Posterior cingulate gyrus (tissue), 11 donors: ENCODE measurements around the gene SMG6.
"Not testable (repeated sequence)": the region's sequence is repeated elsewhere in the genome, so short reads cannot be mapped to it uniquely, and the experiment has no call there.

Source experiments
- DNase-seq, 10 donors: peaks; one replicate each; pipeline versions ENCODE4 v3.0.0 to v3.0.0-alpha.2; 2020 to 2021; ENCODE audit warnings: mixed read lengths in 3 of 10
- intact Hi-C: fragments of 100-400 bp; cut with DNase I; formaldehyde crosslinking; loops from one replicate; pipeline ENCODE4 v1.15.1; 2023

The SMG6 gene

GRCh38 chr17:2264067-2264860 lies 39.3 kb downstream of the SMG6 start:
- DNase-seq, result no peak
- intact Hi-C loops, result no loop called here

DNA sequence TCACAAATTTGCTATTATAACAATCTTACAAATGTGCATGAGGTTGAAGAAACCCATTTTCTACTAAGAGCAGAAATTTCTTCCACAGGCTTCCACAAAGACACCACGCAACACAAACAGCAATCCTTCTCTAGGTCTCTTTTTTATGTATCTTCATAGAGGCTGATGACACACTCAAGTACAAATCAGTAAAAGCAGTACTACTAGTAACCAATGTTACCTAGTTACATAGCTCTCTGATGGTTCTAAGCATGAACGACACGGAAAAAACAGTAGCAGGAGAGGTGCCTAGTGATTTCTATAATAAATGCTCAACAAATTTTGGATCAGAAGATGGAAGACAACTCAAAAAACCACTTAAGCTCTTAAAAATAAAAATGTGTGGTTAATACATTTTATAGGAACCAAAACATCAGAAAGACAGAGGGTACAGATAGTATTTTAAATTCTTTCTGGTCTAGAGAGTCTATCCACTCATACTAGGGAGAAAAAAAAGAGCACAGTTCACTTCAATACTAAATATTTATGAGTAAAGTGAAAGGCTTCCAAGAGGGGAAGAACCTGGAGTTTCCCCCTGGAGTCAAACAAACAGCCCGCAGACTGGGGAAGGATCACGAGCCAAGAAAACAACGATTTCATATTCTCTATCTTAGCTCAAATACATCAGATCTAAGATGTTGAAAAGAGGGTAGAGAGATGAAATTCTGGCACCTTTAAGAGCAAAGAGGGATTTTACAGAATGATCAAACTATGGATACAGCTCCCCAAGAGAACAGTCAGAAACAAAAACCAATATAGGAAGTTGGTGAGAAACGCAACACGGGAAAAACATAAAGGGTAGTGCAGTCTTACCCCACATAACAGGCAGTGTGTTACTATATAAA lies 40.2 kb downstream of the SMG6 start:
- no peak for DNase-seq
- intact Hi-C loops, result no loop called here

- DNase-seq, result no peak
- intact Hi-C loops, result no loop called here
Measured at GRCh38 chr17:2262135-2262587, 41.4 kb downstream of the SMG6 start.

- intact Hi-C loops, result no loop called here
- DNase-seq, result peak in 1 of 10 donors; percentile 89
Measured at GRCh38 chr17:2259769-2260536, 43.6 kb downstream of the SMG6 start.

GRCh38 chr17:2258830-2259229 lies 44.8 kb downstream of the SMG6 start:
- DNase-seq, intact Hi-C loops: not testable (repeated sequence)

- intact Hi-C loops, result no loop called here
- no peak for DNase-seq
Measured at GRCh38 chr17:2253768-2254406, 49.7 kb downstream of the SMG6 start.

DNA sequence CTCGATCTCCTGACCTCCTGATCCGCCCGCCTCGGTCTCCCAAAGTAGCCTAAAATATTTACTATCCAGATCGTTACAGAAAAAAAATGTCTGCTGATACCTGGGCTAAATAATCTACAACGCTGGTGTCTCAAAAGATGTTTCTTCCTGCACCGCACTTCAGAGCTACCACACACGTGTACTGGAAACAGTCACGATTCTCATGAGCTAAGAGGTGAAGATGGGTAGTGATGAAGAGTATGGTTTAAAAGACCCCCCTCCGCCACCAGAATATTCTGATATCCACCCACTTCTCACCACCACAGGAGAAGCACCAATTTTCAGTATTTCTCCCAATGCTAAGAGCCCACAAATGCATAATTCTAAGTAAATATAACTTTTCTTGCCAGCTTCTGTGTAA lies 50.2 kb downstream of the SMG6 start:
- DNase-seq, result no peak

GRCh38 chr17:2251098-2251497 lies 52.5 kb downstream of the SMG6 start:
- intact Hi-C loops, result no loop called here
- no peak for DNase-seq

More for the DNA sequence above, 50.2 kb downstream of the SMG6 start:
- intact Hi-C loops, result no loop called here

- intact Hi-C loops, result no loop called here
- DNase-seq, result no peak
Measured at GRCh38 chr17:2250140-2251095, 53.2 kb downstream of the SMG6 start.

DNA sequence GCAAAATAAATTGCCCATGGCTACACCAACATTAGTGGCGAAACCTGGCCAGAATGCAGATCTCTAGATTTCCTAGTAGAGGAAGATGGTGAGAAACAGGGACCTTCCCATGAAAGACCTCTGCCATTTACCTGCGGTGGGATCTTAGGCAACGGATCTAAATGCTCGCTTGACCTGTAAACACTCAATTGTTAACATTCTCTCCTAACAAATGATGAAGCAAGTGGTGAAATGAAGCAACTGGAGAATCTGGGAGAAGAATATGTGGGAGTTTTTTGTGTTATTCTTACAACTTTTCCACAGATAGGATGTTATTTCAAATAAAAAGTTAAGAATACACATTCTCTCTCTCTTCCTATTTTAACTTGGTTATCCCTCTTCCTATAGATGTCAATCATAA lies 56.6 kb downstream of the SMG6 start:
- no peak for DNase-seq
- intact Hi-C loops, result no loop called here

DNA sequence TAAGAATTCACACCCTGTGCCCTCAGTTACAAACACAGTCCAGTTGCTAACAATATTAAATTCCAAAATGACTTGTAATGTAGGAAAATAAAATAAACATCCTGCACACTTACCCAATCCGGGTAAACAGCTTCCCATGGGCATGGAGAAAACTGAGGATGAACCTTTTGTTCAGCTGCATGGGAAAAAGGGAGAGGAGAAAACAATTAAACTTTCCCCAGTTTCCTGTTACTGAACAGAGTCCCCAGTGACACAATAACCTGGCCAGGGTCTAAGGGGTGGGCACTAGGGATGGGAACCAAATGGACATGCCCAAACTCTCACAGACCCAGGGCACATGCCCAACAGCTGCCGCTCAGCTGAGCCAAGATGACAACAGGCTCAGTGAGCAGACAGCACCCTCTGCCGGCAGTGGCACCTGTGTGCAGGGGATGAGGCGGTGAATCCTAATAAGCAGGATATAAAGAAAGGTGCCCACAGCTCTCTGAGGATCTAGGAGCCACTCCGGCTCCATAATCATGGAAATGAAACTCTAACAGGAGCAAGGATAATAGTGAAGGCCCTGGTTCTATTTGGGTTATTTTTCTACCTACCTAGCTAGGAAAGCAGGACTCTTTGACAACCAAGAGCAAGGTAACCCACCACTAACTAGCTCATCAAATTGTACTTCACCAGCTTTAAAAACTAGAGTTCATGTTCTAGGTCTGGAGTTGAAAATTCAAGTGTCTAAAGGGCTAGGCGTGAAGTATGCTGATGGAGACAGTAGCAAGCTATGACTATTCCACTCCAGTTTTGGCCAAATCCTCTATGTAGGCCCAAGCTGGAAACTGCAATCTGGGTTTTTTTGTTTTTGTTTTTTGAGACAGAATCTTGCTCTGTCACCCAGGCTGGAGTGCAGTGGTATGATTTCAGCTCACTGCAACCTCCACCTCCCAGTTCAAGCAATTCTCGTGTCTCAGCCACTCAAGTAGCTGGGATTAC lies 58.8 kb downstream of the SMG6 start:
- DNase-seq, result peak; percentile 54 to 98 (median 86)
- intact Hi-C loops, result loop anchor here (1.0 kb wide), 1 partner anchor 190 kb away; the partner anchor contains the start of gene HIC1

- intact Hi-C loops, result loop anchor here (1.0 kb wide), 1 partner anchor 189 kb away; the partner anchor contains the start of gene HIC1
- DNase-seq, result no peak
Measured at GRCh38 chr17:2243953-2244352, 59.6 kb downstream of the SMG6 start.

GRCh38 chr17:2241823-2242222 lies 61.8 kb downstream of the SMG6 start:
- no peak for DNase-seq
- intact Hi-C loops, result no loop called here

- DNase-seq, result no peak
- intact Hi-C loops, result no loop called here
Measured at GRCh38 chr17:2240541-2240940, 63.0 kb downstream of the SMG6 start.

GRCh38 chr17:2239882-2240430 lies 63.6 kb downstream of the SMG6 start:
- DNase-seq, result peak in 1 of 10 donors; percentile 31
- intact Hi-C loops, result loop anchor here (10.0 kb wide), 1 partner anchor 65 kb away; no protein-coding TSS in a partner anchor

- intact Hi-C loops, result loop anchor here (10.0 kb wide), 1 partner anchor 64 kb away; no protein-coding TSS in a partner anchor
- DNase-seq, result no peak
Measured at GRCh38 chr17:2239170-2239551, 64.4 kb downstream of the SMG6 start.
